Loucy (cell line): ENCODE measurements around the gene CCHCR1.

Experiments used
- H2AFZ ChIP-seq: fragments of 200-600 bp; sonication (generic); 2 replicates; pipeline ENCODE4 v1.6.0; 2016; ENCODE audit warnings: antibody characterized with exemption, mild to moderate bottlenecking, low read length, moderate library complexity
- H3F3A ChIP-seq: fragments of 200-600 bp; 2 replicates; pipeline ENCODE4 v1.6.0; 2016; ENCODE audit warnings: antibody characterized with exemption, low read depth, mild to moderate bottlenecking
- H3K27me3 ChIP-seq: fragments of 200-600 bp; sonication (generic); 2 replicates; pipeline ENCODE4 v1.6.1; 2014; ENCODE audit warnings: low read length, mild to moderate bottlenecking; ENCODE audit not compliant: insufficient read depth, poor library complexity, severe bottlenecking
- H3K36me3 ChIP-seq: fragments of 200-600 bp; sonication (generic); 2 replicates; pipeline ENCODE4 v1.6.1; 2016; ENCODE audit warnings: low read length; ENCODE audit not compliant: insufficient read depth
- H3K4me1 ChIP-seq: fragments of 200-600 bp; sonication (generic); 2 replicates; pipeline ENCODE4 v1.5.1; 2014; ENCODE audit warnings: low read length, mild to moderate bottlenecking; ENCODE audit not compliant: insufficient read depth, poor library complexity, severe bottlenecking
- H3K4me2 ChIP-seq: fragments of 200-600 bp; sonication (generic); 2 replicates; pipeline ENCODE4 v1.6.0; 2014; ENCODE audit warnings: antibody characterized with exemption, low read length, low read depth, mild to moderate bottlenecking; ENCODE audit not compliant: poor library complexity, severe bottlenecking
- H3K4me3 ChIP-seq: fragments of 200-600 bp; sonication (generic); 2 replicates; pipeline ENCODE4 v1.5.1; 2014; ENCODE audit warnings: low read length, mild to moderate bottlenecking, mixed read lengths; ENCODE audit not compliant: poor library complexity, severe bottlenecking
- H3K79me2 ChIP-seq: fragments of 200-600 bp; sonication (generic); 2 replicates; pipeline ENCODE4 v1.6.1; 2014; ENCODE audit warnings: low read length; ENCODE audit not compliant: insufficient read depth
- H3K9ac ChIP-seq: fragments of 200-600 bp; sonication (generic); 2 replicates; pipeline ENCODE4 v1.6.0; 2014; ENCODE audit warnings: mild to moderate bottlenecking, low read depth, low read length, moderate library complexity; ENCODE audit not compliant: poor library complexity, severe bottlenecking
- H3K9me2 ChIP-seq: fragments of 200-600 bp; sonication (generic); replicated peaks from 2 replicates; pipeline ENCODE4 v1.6.1; 2016; ENCODE audit warnings: low read depth, low read length, mixed read lengths
- H3K9me3 ChIP-seq: fragments of 200-600 bp; sonication (generic); 2 replicates; pipeline ENCODE4 v1.6.1; 2014; ENCODE audit warnings: mild to moderate bottlenecking, antibody characterized with exemption, low read length, low read depth; ENCODE audit not compliant: insufficient read depth
- H4K20me1 ChIP-seq: fragments of 200-600 bp; sonication (generic); 2 replicates; pipeline ENCODE4 v1.6.0; 2014; ENCODE audit warnings: antibody characterized with exemption, low read length, mild to moderate bottlenecking; ENCODE audit not compliant: insufficient read depth, poor library complexity, severe bottlenecking
- EZH2phosphoT487 ChIP-seq: fragments of 200-600 bp; IDR thresholded peaks from 2 replicates; pipeline ENCODE4 v1.6.1; 2018; ENCODE audit warnings: antibody characterized with exemption, mild to moderate bottlenecking, moderate library complexity, borderline replicate concordance
- TF ChIP-seq, protein P1 (sequence below): fragments of 200-600 bp; sonication (generic); conservative IDR thresholded peaks from 2 replicates; pipeline ENCODE4 v1.5.1; 2014; ENCODE audit warnings: mild to moderate bottlenecking, antibody characterized with exemption, low read length

The CCHCR1 gene

DNA sequence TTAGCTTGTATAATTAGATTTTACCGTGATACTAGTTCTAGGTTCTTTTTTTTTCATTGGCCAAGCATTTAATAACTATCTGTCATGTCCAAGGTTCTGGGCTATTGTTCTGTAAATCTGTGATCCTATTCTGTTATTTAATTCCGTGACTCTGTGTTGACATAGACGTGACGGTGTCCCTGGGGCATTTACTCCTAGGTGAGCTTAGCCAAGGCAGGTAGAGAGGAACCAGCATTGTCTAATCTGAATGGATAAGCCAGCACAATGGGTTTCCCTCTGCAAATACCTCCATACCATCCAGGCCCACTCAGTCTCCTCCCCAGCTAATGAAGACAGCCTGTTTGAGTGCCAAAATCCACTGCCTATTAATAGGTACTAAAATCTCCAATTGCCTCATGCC is 28.5 kb downstream of the CCHCR1 start:
- Histone ChIP-seq H3K4me1 (peaks cover 3% of the 10 kb centered on the region), H4K20me1 (no peaks in the 10 kb centered on the region), H3K9me3 (no peaks in the 10 kb centered on the region), H2AFZ (no peak overlapping the region), H3K4me3 (no peak overlapping the region), H3K27me3 (no peaks in the 10 kb centered on the region), H3K79me2 (no peaks in the 10 kb centered on the region), H3K36me3 (no peaks in the 10 kb centered on the region), H3K9ac (no peak overlapping the region), H3F3A (no peaks in the 10 kb centered on the region), H3K9me2 (no peaks in the 10 kb centered on the region), H3K4me2 (no peak overlapping the region)
- TF ChIP-seq, protein P1, sequence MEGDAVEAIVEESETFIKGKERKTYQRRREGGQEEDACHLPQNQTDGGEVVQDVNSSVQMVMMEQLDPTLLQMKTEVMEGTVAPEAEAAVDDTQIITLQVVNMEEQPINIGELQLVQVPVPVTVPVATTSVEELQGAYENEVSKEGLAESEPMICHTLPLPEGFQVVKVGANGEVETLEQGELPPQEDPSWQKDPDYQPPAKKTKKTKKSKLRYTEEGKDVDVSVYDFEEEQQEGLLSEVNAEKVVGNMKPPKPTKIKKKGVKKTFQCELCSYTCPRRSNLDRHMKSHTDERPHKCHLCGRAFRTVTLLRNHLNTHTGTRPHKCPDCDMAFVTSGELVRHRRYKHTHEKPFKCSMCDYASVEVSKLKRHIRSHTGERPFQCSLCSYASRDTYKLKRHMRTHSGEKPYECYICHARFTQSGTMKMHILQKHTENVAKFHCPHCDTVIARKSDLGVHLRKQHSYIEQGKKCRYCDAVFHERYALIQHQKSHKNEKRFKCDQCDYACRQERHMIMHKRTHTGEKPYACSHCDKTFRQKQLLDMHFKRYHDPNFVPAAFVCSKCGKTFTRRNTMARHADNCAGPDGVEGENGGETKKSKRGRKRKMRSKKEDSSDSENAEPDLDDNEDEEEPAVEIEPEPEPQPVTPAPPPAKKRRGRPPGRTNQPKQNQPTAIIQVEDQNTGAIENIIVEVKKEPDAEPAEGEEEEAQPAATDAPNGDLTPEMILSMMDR: no peak
- no peak for TF ChIP-seq EZH2phosphoT487

DNA sequence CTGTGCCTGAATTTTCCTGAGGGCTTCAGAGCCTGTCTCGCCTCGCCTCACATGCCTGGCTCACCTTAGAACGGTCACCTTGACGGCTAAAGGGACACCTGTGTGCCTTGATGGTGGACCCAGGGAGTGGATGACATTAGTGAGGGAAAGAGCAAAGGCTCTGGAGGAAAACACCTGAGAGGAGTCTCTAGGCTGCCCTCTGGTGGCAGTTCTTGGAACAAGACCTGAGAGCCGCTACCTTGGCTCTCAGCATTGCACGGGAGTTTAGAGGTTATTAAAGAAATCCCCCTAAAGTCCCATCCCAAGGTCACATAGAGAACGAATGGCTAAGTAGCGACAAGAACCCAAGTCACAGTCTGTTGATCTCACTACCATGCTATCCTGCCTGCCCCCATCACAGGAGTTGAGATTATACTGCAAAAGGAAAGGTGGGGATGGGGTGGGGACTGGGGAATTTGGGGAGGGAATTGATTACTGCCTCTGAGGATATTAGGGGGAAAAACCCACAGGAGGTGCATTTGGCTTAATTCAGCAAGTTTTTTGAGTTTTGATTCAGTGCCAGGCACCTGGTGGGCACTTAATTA is 29.4 kb downstream of the CCHCR1 start:
- peaks cover 3% of the 10 kb centered on the region for H3K4me1 ChIP-seq
- H3K9me3 ChIP-seq: no peaks in the 10 kb centered on the region
- no peak for TF ChIP-seq EZH2phosphoT487
- TF ChIP-seq, protein P1: peak; percentile 82
- H3K9ac ChIP-seq: no peak overlapping the region
- H3K79me2 ChIP-seq: no peaks in the 10 kb centered on the region
- H3K4me2 ChIP-seq: no peak overlapping the region
- H4K20me1 ChIP-seq: no peaks in the 10 kb centered on the region
- H3K9me2 ChIP-seq: no peaks in the 10 kb centered on the region
- H3K36me3 ChIP-seq: no peaks in the 10 kb centered on the region
- no peak overlapping the region for H2AFZ ChIP-seq
- H3F3A ChIP-seq: no peaks in the 10 kb centered on the region
- H3K4me3 ChIP-seq: no peak overlapping the region
- no peaks in the 10 kb centered on the region for H3K27me3 ChIP-seq

DNA sequence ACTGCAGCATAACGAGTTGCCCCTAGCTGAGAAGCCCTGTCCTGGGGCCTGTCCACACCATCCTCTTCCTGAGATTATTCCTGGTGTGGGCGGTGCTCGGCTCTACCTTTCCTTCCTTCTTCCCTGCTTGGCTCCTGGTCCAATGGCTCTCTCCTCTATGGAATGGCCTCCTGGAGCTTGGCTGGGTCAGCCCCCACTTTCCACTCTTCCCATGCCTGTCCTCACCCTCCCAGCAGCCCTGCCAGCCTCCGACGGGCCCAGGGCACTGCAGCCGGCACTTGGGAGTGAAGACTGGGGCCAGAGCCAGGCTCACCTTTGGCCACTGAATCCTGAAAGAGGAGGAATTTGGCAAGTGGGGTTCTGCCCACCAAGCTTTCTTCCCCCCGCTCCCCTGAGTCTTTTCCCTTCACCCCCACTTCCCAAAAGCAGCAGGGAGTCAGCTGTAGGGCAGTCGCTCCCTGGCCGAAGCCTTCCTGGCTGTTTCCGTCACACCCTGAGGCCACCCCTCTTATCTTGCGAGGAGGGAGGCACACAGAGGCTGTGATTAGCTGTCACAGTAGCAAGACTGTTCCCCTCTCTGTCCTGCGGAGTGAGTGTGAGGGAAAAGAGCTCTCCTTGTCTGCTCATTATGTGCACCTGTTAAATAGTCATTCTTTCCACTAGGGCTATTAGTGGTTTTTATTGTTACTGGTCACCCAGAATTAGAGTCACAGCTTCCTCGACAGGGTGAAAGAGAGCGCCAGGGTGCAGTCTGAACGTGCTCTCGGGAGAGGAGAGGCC is 31.0 kb downstream of the CCHCR1 start:
- no peaks in the 10 kb centered on the region for H3K9me3 ChIP-seq
- H3K36me3 ChIP-seq: no peaks in the 10 kb centered on the region
- H3K9me2 ChIP-seq: no peaks in the 10 kb centered on the region
- no peak overlapping the region for H3K4me2 ChIP-seq
- H3K9ac ChIP-seq: no peak overlapping the region
- H3K4me1 ChIP-seq: peaks cover 3% of the 10 kb centered on the region
- H3K79me2 ChIP-seq: no peaks in the 10 kb centered on the region
- H3K27me3 ChIP-seq: no peaks in the 10 kb centered on the region
- H3K4me3 ChIP-seq: no peak overlapping the region
- H4K20me1 ChIP-seq: no peaks in the 10 kb centered on the region
- H3F3A ChIP-seq: no peaks in the 10 kb centered on the region
- TF ChIP-seq, protein P1: no peak
- TF ChIP-seq EZH2phosphoT487: no peak
- H2AFZ ChIP-seq: no peak overlapping the region; the same call in 1 of the 2 replicates
